SK-N-MC (cell line): ENCODE results near the gene PNPLA3.

Source experiments
- DNase-seq: peaks from one replicate; pipeline ENCODE4 v3.0.0-alpha.2; 2011; ENCODE audit warnings: low read depth, low spot score
- H3K27ac ChIP-seq: fragments of 200-600 bp; sonication (generic); 2 replicates; pipeline ENCODE4 v1.5.1; 2016; ENCODE audit warnings: mixed run types
- H3K36me3 ChIP-seq: fragments of 200-600 bp; sonication (generic); 2 replicates; pipeline ENCODE4 v1.6.1; 2017; ENCODE audit warnings: antibody characterized with exemption, low read length, mixed read lengths; ENCODE audit not compliant: insufficient read depth
- H3K4me3 ChIP-seq: fragments of 200-600 bp; sonication (generic); 2 replicates; pipeline ENCODE4 v1.5.1; 2016
- H3K9ac ChIP-seq: fragments of 200-600 bp; sonication (generic); 2 replicates; pipeline ENCODE4 v1.8.0; 2017; ENCODE audit warnings: mixed run types, mixed read lengths; ENCODE audit not compliant: insufficient read length
- H3K9me3 ChIP-seq: fragments of 200-600 bp; sonication (generic); 2 replicates; pipeline ENCODE4 v1.6.1; 2017; ENCODE audit warnings: low read depth, mild to moderate bottlenecking, antibody characterized with exemption, low read length, moderate library complexity, mixed read lengths
- EZH2 ChIP-seq: fragments of 200-600 bp; sonication (generic); IDR thresholded peaks from one replicate; pipeline ENCODE4 v1.6.1; 2017; ENCODE audit warnings: antibody characterized with exemption
- FOXP2 ChIP-seq: optimal IDR thresholded peaks from 2 replicates; pipeline ENCODE3; 2011; ENCODE audit warnings: mild to moderate bottlenecking, moderate library complexity; ENCODE audit not compliant: insufficient read depth; ENCODE audit errors: extremely low read length, control extremely low read depth
- POLR2AphosphoS5 ChIP-seq: IDR thresholded peaks from 2 replicates; pipeline ENCODE4 v1.6.1; 2012; ENCODE audit warnings: mild to moderate bottlenecking, low read depth, low read length, borderline replicate concordance

The PNPLA3 gene

DNA sequence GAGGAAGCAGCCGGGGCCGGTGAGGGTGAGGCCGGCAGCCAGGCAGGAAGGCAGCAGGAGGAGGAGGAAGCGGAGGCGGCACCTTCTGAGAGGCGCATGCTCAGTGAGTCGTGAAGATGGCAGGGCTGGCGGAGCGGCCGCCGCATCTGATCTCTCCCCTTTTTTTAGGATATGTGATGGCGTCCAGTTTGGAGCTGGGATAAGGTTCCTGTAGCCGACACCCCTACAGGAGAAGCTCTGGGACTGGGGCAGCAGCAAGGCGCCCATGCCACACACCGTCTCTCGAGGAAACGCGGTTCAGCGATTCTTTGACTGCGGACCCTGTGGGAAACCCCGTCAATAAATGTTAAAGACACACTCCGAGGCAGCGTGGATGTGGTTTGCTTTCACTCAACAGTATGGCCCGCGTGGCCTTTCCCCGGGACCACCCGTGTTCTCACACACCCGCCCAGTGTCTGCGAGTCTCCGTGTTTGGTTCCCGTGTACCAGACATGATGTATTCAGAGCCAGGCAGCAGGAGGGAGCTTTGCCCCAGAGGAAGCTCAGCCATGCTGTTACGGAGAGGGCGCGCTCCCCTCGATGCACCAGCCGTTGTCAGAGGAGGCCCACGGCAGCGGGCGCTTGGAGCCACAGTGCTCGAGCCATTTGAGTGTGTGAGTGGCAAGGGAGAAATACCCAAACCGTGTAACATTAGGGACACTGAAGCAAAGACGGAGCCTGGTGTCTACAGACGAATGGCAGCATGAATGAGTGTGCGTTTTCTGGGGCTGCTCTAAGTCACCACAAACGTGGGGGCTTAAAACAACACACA, 72.8 kb downstream of the PNPLA3 start:
- H3K9ac ChIP-seq = no peak overlapping the region
- H3K4me3 ChIP-seq = no peak overlapping the region
- no peaks in the 10 kb centered on the region for H3K9me3 ChIP-seq
- DNase-seq = no peak
- no peak for TF ChIP-seq FOXP2
- TF ChIP-seq EZH2 = no peak
- TF ChIP-seq POLR2AphosphoS5 = no peak
- peaks cover 35% of the 10 kb centered on the region for H3K36me3 ChIP-seq
- H3K27ac ChIP-seq = no peak overlapping the region

- H3K9ac ChIP-seq = no peak overlapping the region
- H3K36me3 ChIP-seq = peaks cover 30% of the 10 kb centered on the region
- H3K4me3 ChIP-seq = no peak overlapping the region
- H3K9me3 ChIP-seq = no peaks in the 10 kb centered on the region
- H3K27ac ChIP-seq = no peak overlapping the region
- DNase-seq = no peak
- TF ChIP-seq FOXP2 (no peak), POLR2AphosphoS5 (no peak), EZH2 (no peak)
These were observed 73.3 kb downstream of the PNPLA3 start for GRCh38 chr22:43996981-43997265.
